NT2/D1 (cell line): ENCODE results near the gene RAB1A.

Experiments used
- SUZ12 ChIP-seq: IDR thresholded peaks from 2 replicates; pipeline ENCODE4 v1.6.1; 2011; ENCODE audit not compliant: insufficient read length, insufficient read depth; ENCODE audit errors: extremely low read depth
- YY1 ChIP-seq: IDR thresholded peaks from 2 replicates; pipeline ENCODE4 v1.6.1; 2011; ENCODE audit not compliant: insufficient read length, insufficient read depth
- ZNF274 ChIP-seq: IDR thresholded peaks from 2 replicates; pipeline ENCODE4 v1.6.1; 2011; ENCODE audit warnings: mild to moderate bottlenecking, low read depth, low read length

DNA sequence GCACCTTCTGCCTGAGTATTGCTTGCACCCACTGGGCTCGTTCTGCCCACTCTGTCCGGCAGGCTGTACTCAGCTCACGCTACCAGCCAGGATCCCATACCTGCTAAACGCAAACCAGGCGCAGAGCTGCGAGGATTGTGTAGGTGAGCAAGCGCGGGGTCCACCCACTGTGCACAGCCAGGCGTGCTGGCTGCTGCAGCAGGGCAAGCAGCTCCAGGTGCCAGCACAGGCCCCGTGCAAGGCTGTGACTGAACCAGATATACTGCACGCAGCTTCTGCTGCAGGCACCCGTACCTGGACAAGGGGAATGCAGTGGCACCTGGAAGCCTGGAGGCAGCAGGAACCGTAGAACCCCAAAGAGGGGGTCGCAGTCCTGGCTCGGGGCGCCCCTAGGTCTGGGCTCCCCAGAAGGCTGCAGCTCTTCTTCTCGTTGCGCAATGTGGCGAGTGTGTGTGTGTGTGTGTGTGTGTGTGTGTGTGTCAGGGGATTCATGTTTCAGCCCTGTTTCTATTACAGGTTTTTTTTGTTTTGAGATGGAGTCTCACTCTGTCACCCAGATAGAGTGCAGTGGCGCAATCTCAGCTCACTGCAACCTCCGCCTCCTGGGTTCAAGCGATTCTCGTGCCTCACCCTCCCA lies 46.1 kb upstream of the RAB1A start:
- no peak for TF ChIP-seq YY1
- no peak for TF ChIP-seq ZNF274
- TF ChIP-seq SUZ12, result no peak
